Measurements from ENCODE around the gene FRMD4B.

The FRMD4B gene

DNA sequence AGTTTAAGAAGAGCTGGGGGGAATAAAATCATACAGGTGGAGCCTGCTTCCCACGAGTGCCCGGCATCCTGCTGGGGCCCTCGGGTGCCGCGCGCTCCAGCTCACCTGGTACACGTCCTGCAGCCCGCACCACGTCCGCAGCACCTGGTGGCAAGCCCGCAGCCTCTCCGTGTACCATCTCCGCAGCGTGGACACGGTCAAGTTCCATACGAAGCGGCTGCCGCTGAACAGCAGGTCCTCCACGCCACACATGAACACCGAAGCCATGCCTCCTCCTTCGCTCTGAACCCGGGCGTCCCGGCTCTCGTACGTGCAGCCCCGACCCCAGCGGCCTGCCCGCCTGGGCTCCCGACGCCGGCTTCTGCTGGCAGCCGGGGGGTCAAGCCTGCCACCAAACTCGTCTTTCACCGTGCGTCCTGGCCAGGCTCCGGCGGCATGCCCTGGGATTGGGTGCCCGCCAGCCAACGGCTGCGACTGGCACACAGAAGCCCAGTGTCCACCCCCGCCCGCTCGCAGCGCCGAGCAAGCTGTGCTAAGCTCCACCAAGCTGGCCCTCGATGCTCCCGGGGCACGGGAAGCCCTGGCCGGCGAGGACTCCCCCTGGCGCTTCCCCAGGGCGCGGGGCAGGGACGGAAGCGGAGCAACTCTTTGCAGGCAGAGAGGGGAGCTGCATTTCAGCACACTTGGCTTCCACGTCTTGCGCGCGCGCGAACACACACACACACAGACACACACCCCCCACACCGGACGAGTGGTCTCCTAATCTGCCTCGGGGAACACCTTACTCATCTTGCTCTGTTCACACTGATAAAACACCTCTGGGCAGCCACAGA, at the start of gene FRMD4B:
FRMD4B (minus strand) TSS at position 366 of the 833 bp plus-strand sequence; CDS start at position 267, 99 bp downstream.
- peak; percentile 76 for ATAC-seq (ENCODE audit: insufficient read depth, low read depth)
- peak within 1 kb of the TSS; percentile 95 for H3K27ac ChIP-seq (ENCODE audit: low read length)
- H3K4me3 ChIP-seq (ENCODE audit: low read depth in 1 of 2, low read length in 2 of 2) = peak within 1 kb of the TSS; percentile 78 to 92
- peak within 1 kb of the TSS; percentile 97 for H3K9ac ChIP-seq (ENCODE audit: low read depth, low read length)
- TF ChIP-seq EZH2 (IDR thresholded peaks at IDR 0.05; ENCODE audit: borderline replicate concordance, low read depth, low read length, severe bottlenecking) = no peak
- TF ChIP-seq, protein P1, sequence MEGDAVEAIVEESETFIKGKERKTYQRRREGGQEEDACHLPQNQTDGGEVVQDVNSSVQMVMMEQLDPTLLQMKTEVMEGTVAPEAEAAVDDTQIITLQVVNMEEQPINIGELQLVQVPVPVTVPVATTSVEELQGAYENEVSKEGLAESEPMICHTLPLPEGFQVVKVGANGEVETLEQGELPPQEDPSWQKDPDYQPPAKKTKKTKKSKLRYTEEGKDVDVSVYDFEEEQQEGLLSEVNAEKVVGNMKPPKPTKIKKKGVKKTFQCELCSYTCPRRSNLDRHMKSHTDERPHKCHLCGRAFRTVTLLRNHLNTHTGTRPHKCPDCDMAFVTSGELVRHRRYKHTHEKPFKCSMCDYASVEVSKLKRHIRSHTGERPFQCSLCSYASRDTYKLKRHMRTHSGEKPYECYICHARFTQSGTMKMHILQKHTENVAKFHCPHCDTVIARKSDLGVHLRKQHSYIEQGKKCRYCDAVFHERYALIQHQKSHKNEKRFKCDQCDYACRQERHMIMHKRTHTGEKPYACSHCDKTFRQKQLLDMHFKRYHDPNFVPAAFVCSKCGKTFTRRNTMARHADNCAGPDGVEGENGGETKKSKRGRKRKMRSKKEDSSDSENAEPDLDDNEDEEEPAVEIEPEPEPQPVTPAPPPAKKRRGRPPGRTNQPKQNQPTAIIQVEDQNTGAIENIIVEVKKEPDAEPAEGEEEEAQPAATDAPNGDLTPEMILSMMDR (IDR thresholded peaks at IDR 0.05; ENCODE audit: borderline replicate concordance, extremely low read depth, low read length, poor library complexity, severe bottlenecking) = peak; percentile 64
- H4K20me1 ChIP-seq (ENCODE audit: insufficient read depth, low read length) = no peaks in the 10 kb centered on the region
- no peaks in the 10 kb centered on the region for H3K9me3 ChIP-seq (ENCODE audit: insufficient read depth, low read length, severe bottlenecking)
- no peaks in the 10 kb centered on the region; the same call in 1 of the 2 replicates for H3K36me3 ChIP-seq (ENCODE audit: insufficient read depth, low read length)
- no peaks in the 10 kb centered on the region for H3K27me3 ChIP-seq (ENCODE audit: insufficient read depth, low read length, poor library complexity)
- peaks cover 60% of the 10 kb centered on the region for H3K4me1 ChIP-seq (ENCODE audit: insufficient read depth, low read length)
- H2AFZ ChIP-seq (ENCODE audit: low read depth, low read length) = peak within 1 kb of the TSS; percentile 94
- H3K79me2 ChIP-seq (ENCODE audit: insufficient read depth, low read length) = peaks cover 52% of the 10 kb centered on the region
- peak within 1 kb of the TSS; percentile 91 for H3K4me2 ChIP-seq (ENCODE audit: insufficient read depth, low read length)
- peak; percentile 78 for DNase-seq

DNA sequence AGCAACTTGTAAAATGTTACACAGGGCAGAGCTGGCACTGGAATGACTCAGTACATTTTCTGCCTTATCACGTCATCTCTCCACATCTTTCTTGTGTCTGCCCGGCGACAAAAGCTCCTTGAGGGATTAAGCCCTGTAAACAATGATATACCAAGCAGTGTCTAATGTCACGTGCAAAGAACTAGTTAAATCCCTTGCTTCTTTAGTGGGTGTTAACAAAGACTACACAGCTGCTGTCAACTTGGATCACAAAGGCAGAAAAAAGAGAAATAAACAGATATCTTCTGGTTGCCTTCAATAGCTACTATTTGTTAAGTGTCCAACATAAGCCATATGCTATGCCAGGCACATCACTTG, 48.1 kb upstream of the FRMD4B start:
- DNase-seq (no peak), ATAC-seq (ENCODE audit: insufficient read depth, low read depth) (no peak)
- H3K79me2 ChIP-seq (ENCODE audit: insufficient read depth, low read length) = no peaks in the 10 kb centered on the region
- no peak overlapping the region for H3K27ac ChIP-seq (ENCODE audit: low read length)
- no peaks in the 10 kb centered on the region for H3K9me3 ChIP-seq (ENCODE audit: insufficient read depth, low read length, severe bottlenecking)
- TF ChIP-seq EZH2 (IDR thresholded peaks at IDR 0.05; ENCODE audit: borderline replicate concordance, low read depth, low read length, severe bottlenecking) = no peak
- TF ChIP-seq, protein P1 (IDR thresholded peaks at IDR 0.05; ENCODE audit: borderline replicate concordance, extremely low read depth, low read length, poor library complexity, severe bottlenecking) = no peak
- no peaks in the 10 kb centered on the region for H3K36me3 ChIP-seq (ENCODE audit: insufficient read depth, low read length)
- no peak overlapping the region for H3K4me2 ChIP-seq (ENCODE audit: insufficient read depth, low read length)
- H3K4me3 ChIP-seq (ENCODE audit: low read depth in 1 of 2, low read length in 2 of 2) = no peak overlapping the region
- H4K20me1 ChIP-seq (ENCODE audit: insufficient read depth, low read length) = no peaks in the 10 kb centered on the region
- no peak overlapping the region for H2AFZ ChIP-seq (ENCODE audit: low read depth, low read length)
- H3K9ac ChIP-seq (ENCODE audit: low read depth, low read length) = no peak overlapping the region
- H3K27me3 ChIP-seq (ENCODE audit: insufficient read depth, low read length, poor library complexity) = peaks cover 7% of the 10 kb centered on the region
- no peaks in the 10 kb centered on the region for H3K4me1 ChIP-seq (ENCODE audit: insufficient read depth, low read length)

DNA sequence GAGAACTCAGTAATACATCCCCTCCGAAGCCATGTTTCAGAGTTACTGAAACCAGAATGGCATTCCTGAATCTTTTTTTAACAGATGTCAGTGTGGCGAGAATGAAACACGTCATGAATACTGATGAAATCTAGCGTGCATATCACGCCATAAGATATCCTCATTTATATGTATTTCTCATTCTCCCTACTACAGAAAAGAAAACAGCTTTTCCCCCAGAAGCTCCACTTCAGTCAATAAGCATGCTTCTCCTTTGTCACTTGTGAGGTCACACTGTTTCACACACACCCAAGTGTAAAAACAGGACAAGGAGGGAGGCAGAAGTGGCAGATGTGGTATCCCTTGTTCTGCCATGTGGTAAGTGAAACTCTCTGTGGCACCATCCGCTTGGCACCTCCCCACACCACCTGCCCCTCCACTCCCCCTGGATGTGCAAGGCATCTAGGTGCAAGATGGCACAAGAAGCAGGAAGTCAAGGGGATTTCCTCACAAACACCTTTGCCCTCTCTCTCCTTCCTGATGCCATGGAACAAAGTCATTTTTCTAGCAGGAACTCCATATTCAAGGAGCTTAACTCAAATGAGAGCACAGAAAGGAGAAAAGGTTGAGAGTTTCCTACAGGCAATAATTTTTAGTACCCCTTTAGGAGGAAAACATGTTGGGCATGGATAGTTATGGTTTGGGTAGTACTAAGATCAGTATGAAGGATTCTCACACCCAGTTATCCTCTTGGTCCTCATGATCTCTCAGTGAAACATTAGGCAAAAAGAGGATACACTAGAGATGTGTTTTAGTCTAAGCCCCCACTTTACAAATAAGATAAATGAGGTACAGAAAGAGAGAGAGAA, 47.5 kb upstream of the FRMD4B start:
- Histone ChIP-seq H3K36me3 (ENCODE audit: insufficient read depth, low read length) (no peaks in the 10 kb centered on the region), H3K9ac (ENCODE audit: low read depth, low read length) (no peak overlapping the region), H4K20me1 (ENCODE audit: insufficient read depth, low read length) (no peaks in the 10 kb centered on the region), H3K4me1 (ENCODE audit: insufficient read depth, low read length) (no peaks in the 10 kb centered on the region), H3K27ac (ENCODE audit: low read length) (no peak overlapping the region), H3K9me3 (ENCODE audit: insufficient read depth, low read length, severe bottlenecking) (no peaks in the 10 kb centered on the region), H2AFZ (ENCODE audit: low read depth, low read length) (no peak overlapping the region), H3K4me2 (ENCODE audit: insufficient read depth, low read length) (no peak overlapping the region), H3K4me3 (ENCODE audit: low read depth in 1 of 2, low read length in 2 of 2) (no peak overlapping the region), H3K27me3 (ENCODE audit: insufficient read depth, low read length, poor library complexity) (peaks cover 7% of the 10 kb centered on the region), H3K79me2 (ENCODE audit: insufficient read depth, low read length) (no peaks in the 10 kb centered on the region)
- ATAC-seq (ENCODE audit: insufficient read depth, low read depth) (0 out of 3 replicates have a peak, but pooled peaks have one; percentile 22), DNase-seq (peak; percentile 10)
- no peak for TF ChIP-seq EZH2 (IDR thresholded peaks at IDR 0.05; ENCODE audit: borderline replicate concordance, low read depth, low read length, severe bottlenecking)
- TF ChIP-seq, protein P1 (IDR thresholded peaks at IDR 0.05; ENCODE audit: borderline replicate concordance, extremely low read depth, low read length, poor library complexity, severe bottlenecking) = no peak

All from DND-41 (cell line).